ENCODE results near the gene OPRM1. TPM values are rescaled to one million over a fixed set of nuclear protein-coding genes. Genes with fewer than 3 reads are reported as not detected.

OPRM1 gene
- total RNA-seq, 1 experiment from 2014 or later = not detected

- Mint-ChIP-seq H3K36me3 (ENCODE audit: insufficient read depth, unreplicated experiment) (no peaks in the 10 kb centered on the region), H3K4me3 (ENCODE audit: unreplicated experiment) (no peak overlapping the region), H3K4me1 (ENCODE audit: insufficient read depth, unreplicated experiment) (no peaks in the 10 kb centered on the region), H3K9me3 (ENCODE audit: unreplicated experiment) (no peaks in the 10 kb centered on the region), H3K27ac (ENCODE audit: low read depth, unreplicated experiment) (no peak overlapping the region), H3K27me3 (ENCODE audit: insufficient read depth, unreplicated experiment) (no peaks in the 10 kb centered on the region)
- peak; percentile 12 for DNase-seq (ENCODE audit: unreplicated experiment)
- no TSS peak for BruUV-seq (replicated peaks)
- TF ChIP-seq, protein P1, sequence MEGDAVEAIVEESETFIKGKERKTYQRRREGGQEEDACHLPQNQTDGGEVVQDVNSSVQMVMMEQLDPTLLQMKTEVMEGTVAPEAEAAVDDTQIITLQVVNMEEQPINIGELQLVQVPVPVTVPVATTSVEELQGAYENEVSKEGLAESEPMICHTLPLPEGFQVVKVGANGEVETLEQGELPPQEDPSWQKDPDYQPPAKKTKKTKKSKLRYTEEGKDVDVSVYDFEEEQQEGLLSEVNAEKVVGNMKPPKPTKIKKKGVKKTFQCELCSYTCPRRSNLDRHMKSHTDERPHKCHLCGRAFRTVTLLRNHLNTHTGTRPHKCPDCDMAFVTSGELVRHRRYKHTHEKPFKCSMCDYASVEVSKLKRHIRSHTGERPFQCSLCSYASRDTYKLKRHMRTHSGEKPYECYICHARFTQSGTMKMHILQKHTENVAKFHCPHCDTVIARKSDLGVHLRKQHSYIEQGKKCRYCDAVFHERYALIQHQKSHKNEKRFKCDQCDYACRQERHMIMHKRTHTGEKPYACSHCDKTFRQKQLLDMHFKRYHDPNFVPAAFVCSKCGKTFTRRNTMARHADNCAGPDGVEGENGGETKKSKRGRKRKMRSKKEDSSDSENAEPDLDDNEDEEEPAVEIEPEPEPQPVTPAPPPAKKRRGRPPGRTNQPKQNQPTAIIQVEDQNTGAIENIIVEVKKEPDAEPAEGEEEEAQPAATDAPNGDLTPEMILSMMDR (IDR thresholded peaks at IDR 0.05; ENCODE audit: unreplicated experiment) = no peak
- intact Hi-C loops (cut with micrococcal nuclease) = no loop called here
- CTCF ChIA-PET = no interaction called here
- POLR2A ChIA-PET = no interaction called here
Measured at GRCh38 chr6:154232013-154232910, 193.2 kb downstream of the OPRM1 start.

- ChIA-PET CTCF (no interaction called here), POLR2A (interaction anchor here (0.7 kb wide), 1 partner anchor 15 kb away, joined by 3 read pairs; no protein-coding TSS in a partner anchor)
- Mint-ChIP-seq H3K4me1 (ENCODE audit: insufficient read depth, unreplicated experiment) (no peaks in the 10 kb centered on the region), H3K9me3 (ENCODE audit: unreplicated experiment) (no peaks in the 10 kb centered on the region), H3K27ac (ENCODE audit: low read depth, unreplicated experiment) (no peak overlapping the region), H3K27me3 (ENCODE audit: insufficient read depth, unreplicated experiment) (no peaks in the 10 kb centered on the region), H3K36me3 (ENCODE audit: insufficient read depth, unreplicated experiment) (no peaks in the 10 kb centered on the region), H3K4me3 (ENCODE audit: unreplicated experiment) (no peak overlapping the region)
- TF ChIP-seq, protein P1 (IDR thresholded peaks at IDR 0.05; ENCODE audit: unreplicated experiment) = no peak
- no peak for DNase-seq (ENCODE audit: unreplicated experiment)
- BruUV-seq (replicated peaks) = no TSS peak
- intact Hi-C loops (cut with micrococcal nuclease) = no loop called here
Measured at GRCh38 chr6:154233383-154233782, 194.3 kb downstream of the OPRM1 start.

GRCh38 chr6:154234019-154234772 lies 195.2 kb downstream of the OPRM1 start:
- no peak overlapping the region for H3K4me3 Mint-ChIP-seq (ENCODE audit: unreplicated experiment)

More at GRCh38 chr6:154234019-154234772, 195.2 kb downstream of the OPRM1 start:
- no peak overlapping the region for H3K27ac Mint-ChIP-seq (ENCODE audit: low read depth, unreplicated experiment)
- H3K27me3 Mint-ChIP-seq (ENCODE audit: insufficient read depth, unreplicated experiment) = no peaks in the 10 kb centered on the region
- no peak for DNase-seq (ENCODE audit: unreplicated experiment)
- ChIA-PET CTCF (interaction anchor here (0.9 kb wide), 1 partner anchor 222 kb away, joined by 3 read pairs; no protein-coding TSS in a partner anchor), POLR2A (no interaction called here)
- H3K9me3 Mint-ChIP-seq (ENCODE audit: unreplicated experiment) = no peaks in the 10 kb centered on the region
- TF ChIP-seq, protein P1 (IDR thresholded peaks at IDR 0.05; ENCODE audit: unreplicated experiment) = no peak
- no peaks in the 10 kb centered on the region for H3K36me3 Mint-ChIP-seq (ENCODE audit: insufficient read depth, unreplicated experiment)
- intact Hi-C loops (cut with micrococcal nuclease) = no loop called here
- BruUV-seq (replicated peaks) = no TSS peak
- peaks cover 5% of the 10 kb centered on the region for H3K4me1 Mint-ChIP-seq (ENCODE audit: insufficient read depth, unreplicated experiment)
